Mucosa of descending colon (tissue), 3 donors: Measurements from ENCODE around the gene SH2D6. TPM values are rescaled to one million over a fixed set of nuclear protein-coding genes. Genes with fewer than 3 reads are reported as not detected.

Experiments
- ATAC-seq: fragments of 200-7000 bp; cut with Tn5 transposase; one replicate; pipeline ENCODE4 v1.9.1; 2020; ENCODE audit warnings: mild to moderate bottlenecking, moderate library complexity
- DNase-seq, 3 donors: peaks; one replicate each; pipeline ENCODE4 v3.0.0-alpha.2; 2020
- H3K36me3 ChIP-seq: fragments of 200-600 bp; one replicate; pipeline ENCODE4 v1.8.0; 2021; ENCODE audit warnings: low read depth, mild to moderate bottlenecking
- H3K4me1 ChIP-seq: fragments of 200-600 bp; one replicate; pipeline ENCODE4 v1.8.0; 2021; ENCODE audit warnings: low read depth, mild to moderate bottlenecking
- H3K4me3 ChIP-seq: fragments of 200-600 bp; one replicate; pipeline ENCODE4 v1.8.0; 2021; ENCODE audit warnings: mild to moderate bottlenecking
- H3K9me3 ChIP-seq: fragments of 200-600 bp; one replicate; pipeline ENCODE4 v1.8.0; 2021; ENCODE audit warnings: mild to moderate bottlenecking
- intact Hi-C, 2 donors: fragments of 100-400 bp; cut with DNase I in 1 of 2; cut with micrococcal nuclease in 1 of 2; formaldehyde crosslinking; loops; one replicate each; pipeline versions ENCODE4 v1.11.0 to v1.11.1; 2022; cut with DNase I, micrococcal nuclease
- total RNA-seq, 3 donors: library from RNA; stranded (reverse); fragmentation: NEBNext Ultra II Directional in 2 of 3; extraction: Animal tissue kit (Norgen Biotek cat#: 25700) in 2 of 3; gene quantifications; one replicate each; pipeline versions ENCODE4 v1.2.1 to v1.2.4, GENCODE V29; 2021 to 2023
- TF ChIP-seq, protein P1 (sequence below): fragments of 200-600 bp; IDR thresholded peaks from one replicate; pipeline ENCODE4 v1.8.0; 2022; ENCODE audit warnings: antibody characterized with exemption, mild to moderate bottlenecking
- donor health status: DM: no; HTN: no; CAD: no; lungs with moderate emphysema.
- donor health status: DM: no; HTN: no; CAD: no.
- donor health status: DM: no; HTN: yes; CAD: no.

SH2D6 gene
- total RNA-seq, 3 donors from 2014 or later: 6.7 to 13.1 (median 8.6) TPM

- Histone ChIP-seq H3K4me1 (no peaks in the 10 kb centered on the region), H3K4me3 (no peak overlapping the region), H3K36me3 (no peaks in the 10 kb centered on the region), H3K9me3 (peaks cover 2% of the 10 kb centered on the region)
- TF ChIP-seq, protein P1, sequence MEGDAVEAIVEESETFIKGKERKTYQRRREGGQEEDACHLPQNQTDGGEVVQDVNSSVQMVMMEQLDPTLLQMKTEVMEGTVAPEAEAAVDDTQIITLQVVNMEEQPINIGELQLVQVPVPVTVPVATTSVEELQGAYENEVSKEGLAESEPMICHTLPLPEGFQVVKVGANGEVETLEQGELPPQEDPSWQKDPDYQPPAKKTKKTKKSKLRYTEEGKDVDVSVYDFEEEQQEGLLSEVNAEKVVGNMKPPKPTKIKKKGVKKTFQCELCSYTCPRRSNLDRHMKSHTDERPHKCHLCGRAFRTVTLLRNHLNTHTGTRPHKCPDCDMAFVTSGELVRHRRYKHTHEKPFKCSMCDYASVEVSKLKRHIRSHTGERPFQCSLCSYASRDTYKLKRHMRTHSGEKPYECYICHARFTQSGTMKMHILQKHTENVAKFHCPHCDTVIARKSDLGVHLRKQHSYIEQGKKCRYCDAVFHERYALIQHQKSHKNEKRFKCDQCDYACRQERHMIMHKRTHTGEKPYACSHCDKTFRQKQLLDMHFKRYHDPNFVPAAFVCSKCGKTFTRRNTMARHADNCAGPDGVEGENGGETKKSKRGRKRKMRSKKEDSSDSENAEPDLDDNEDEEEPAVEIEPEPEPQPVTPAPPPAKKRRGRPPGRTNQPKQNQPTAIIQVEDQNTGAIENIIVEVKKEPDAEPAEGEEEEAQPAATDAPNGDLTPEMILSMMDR: no peak
- no peak for ATAC-seq
- intact Hi-C loops: no loop called here
- DNase-seq: no peak
Observed at GRCh38 chr2:85485815-85486214, 67.3 kb downstream of the SH2D6 start.

Other genes starting within 250 kb of the SH2D6 start
- gene TGOLN2, start 90.7 kb upstream of the SH2D6 start, total RNA-seq: 100 to 1,000 TPM; 148 to 227 (median 163) TPM
- 100 to 1,000 TPM; 154 to 378 (median 278) TPM for gene RETSAT, start 64.2 kb upstream of the SH2D6 start, total RNA-seq
- 10 to 100 TPM; 18.1 to 29.8 (median 23.0) TPM for gene ELMOD3, start 63.9 kb upstream of the SH2D6 start, total RNA-seq
- 100 to 1,000 TPM in 1 of 3 donors, 10 to 100 TPM in 2; 46.3 to 103 (median 71.2) TPM for gene CAPG, start 8.3 kb upstream of the SH2D6 start, total RNA-seq
- 100 to 1,000 TPM; 156 to 229 (median 167) TPM for gene MAT2A, start 120.5 kb downstream of the SH2D6 start, total RNA-seq
- 10 to 100 TPM; 26.4 to 39.1 (median 31.7) TPM for gene GGCX, start 142.8 kb downstream of the SH2D6 start, total RNA-seq
- 100 to 1,000 TPM; 125 to 312 (median 254) TPM for gene VAMP8, start 158.9 kb downstream of the SH2D6 start, total RNA-seq
- gene VAMP5, start 165.7 kb downstream of the SH2D6 start, total RNA-seq: 10 to 100 TPM; 10.8 to 39.3 (median 28.3) TPM
- gene RNF181, start 177.0 kb downstream of the SH2D6 start, total RNA-seq: 10 to 100 TPM; 73.7 to 89.5 (median 80.8) TPM
- 10 to 100 TPM in 1 of 3 donors, 1 to 10 TPM in 2; 9.4 to 20.9 (median 10.0) TPM for gene TMEM150A, start 184.0 kb downstream of the SH2D6 start, total RNA-seq
- 10 to 100 TPM; 36.4 to 45.5 (median 36.7) TPM for gene C2orf68, start 193.4 kb downstream of the SH2D6 start, total RNA-seq
- 10 to 100 TPM; 33.5 to 46.4 (median 35.6) TPM for gene USP39, start 197.5 kb downstream of the SH2D6 start, total RNA-seq
- 1 to 10 TPM in 2 of 3 donors, not detected in 1; 1.3 to 2.2 TPM for gene SFTPB, start 249.5 kb downstream of the SH2D6 start, total RNA-seq